Activated CD8-positive, alpha-beta T cell treated with anti-CD3 and anti-CD28 coated beads for 36 hours (primary cell): ENCODE measurements around the gene RAB8B. TPM values are rescaled to one million over a fixed set of nuclear protein-coding genes. Genes with fewer than 3 reads are reported as not detected.

Experiments used
- ATAC-seq: fragments of 200-7000 bp; cut with Tn5 transposase; one replicate; pipeline ENCODE4 v1.10.0; 2021; ENCODE audit warnings: mild to moderate bottlenecking, moderate library complexity
- CTCF ChIA-PET: fragments of 350-600 bp; sonication (Branson Sonifier 250); formaldehyde crosslinking; loops from one replicate; lab custom pipeline; 2021; ENCODE audit warnings: antibody characterized with exemption; lab: Charles Lee
- POLR2A ChIA-PET: fragments of 350-600 bp; sonication (Branson Sonifier 250); formaldehyde crosslinking; loops from one replicate; lab custom pipeline; 2021; ENCODE audit warnings: antibody characterized with exemption; lab: Charles Lee
- DNase-seq: peaks from one replicate; pipeline ENCODE4 v3.0.0-alpha.2; 2020
- H3K27ac Mint-ChIP-seq: one replicate; pipeline ENCODE4 v1.8.0; 2021; ENCODE audit warnings: mild to moderate bottlenecking, mixed read lengths
- H3K27me3 Mint-ChIP-seq: one replicate; pipeline ENCODE4 v1.8.0; 2021; ENCODE audit warnings: mixed read lengths
- H3K36me3 Mint-ChIP-seq: one replicate; pipeline ENCODE4 v1.8.0; 2021; ENCODE audit warnings: low read depth, mixed read lengths
- H3K4me1 Mint-ChIP-seq: one replicate; pipeline ENCODE4 v1.8.0; 2021; ENCODE audit warnings: low read depth, mixed read lengths
- H3K4me3 Mint-ChIP-seq: one replicate; pipeline ENCODE4 v1.8.0; 2021; ENCODE audit warnings: mild to moderate bottlenecking, moderate library complexity, mixed read lengths
- H3K9me3 Mint-ChIP-seq: one replicate; pipeline ENCODE4 v1.8.0; 2021; ENCODE audit warnings: mixed read lengths
- intact Hi-C: fragments of 100-400 bp; cut with micrococcal nuclease; formaldehyde crosslinking; loops from one replicate; pipeline ENCODE4 v1.10.0; 2022
- total RNA-seq, 2 experiments: library from RNA; stranded (reverse); gene quantifications; one replicate each; pipeline ENCODE4 v1.2.3, GENCODE V29; 2021
- TF ChIP-seq, protein P1 (sequence below): fragments of 200-600 bp; IDR thresholded peaks from one replicate; pipeline ENCODE4 v1.8.0; 2022; ENCODE audit warnings: antibody characterized with exemption, mild to moderate bottlenecking

Gene RAB8B
- total RNA-seq, 2 experiments from 2014 or later = 252 to 261 TPM

DNA sequence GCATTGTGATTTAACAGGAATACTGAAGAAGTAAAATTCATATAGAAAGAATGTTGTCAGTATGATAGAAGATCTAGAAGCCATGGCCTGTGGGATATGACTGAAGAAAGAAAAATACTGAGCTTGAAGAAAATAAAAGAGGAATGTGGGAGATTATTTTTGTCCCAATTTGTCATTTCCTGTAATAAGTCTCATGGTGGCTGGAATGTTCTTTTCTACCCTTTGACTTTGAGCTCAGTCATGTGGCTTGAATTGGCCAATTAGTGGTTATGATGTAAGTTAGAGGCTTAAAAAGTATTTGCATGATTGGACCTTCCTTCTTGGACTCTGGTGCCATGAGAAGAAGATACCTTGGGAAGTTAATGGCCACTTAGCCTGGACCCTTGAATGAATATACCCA lies 102.1 kb downstream of the RAB8B start:
- no peak for ATAC-seq
- peaks cover 4% of the 10 kb centered on the region for H3K36me3 Mint-ChIP-seq
- no peaks in the 10 kb centered on the region for H3K27me3 Mint-ChIP-seq
- no peaks in the 10 kb centered on the region for H3K9me3 Mint-ChIP-seq
- H3K27ac Mint-ChIP-seq = no peak overlapping the region
- H3K4me1 Mint-ChIP-seq = peaks cover 18% of the 10 kb centered on the region
- DNase-seq = no peak
- ChIA-PET CTCF (interaction anchor here (0.9 to 5.4 kb wide), 12 partner anchors 8 to 244 kb away, joined by 3 to 49 read pairs (median 5); no protein-coding TSS in a partner anchor), POLR2A (interaction anchor here (0.7 kb wide), 1 partner anchor 9 kb away, joined by 3 read pairs; no protein-coding TSS in a partner anchor)
- intact Hi-C loops = no loop called here
- H3K4me3 Mint-ChIP-seq = no peak overlapping the region
- TF ChIP-seq, protein P1, sequence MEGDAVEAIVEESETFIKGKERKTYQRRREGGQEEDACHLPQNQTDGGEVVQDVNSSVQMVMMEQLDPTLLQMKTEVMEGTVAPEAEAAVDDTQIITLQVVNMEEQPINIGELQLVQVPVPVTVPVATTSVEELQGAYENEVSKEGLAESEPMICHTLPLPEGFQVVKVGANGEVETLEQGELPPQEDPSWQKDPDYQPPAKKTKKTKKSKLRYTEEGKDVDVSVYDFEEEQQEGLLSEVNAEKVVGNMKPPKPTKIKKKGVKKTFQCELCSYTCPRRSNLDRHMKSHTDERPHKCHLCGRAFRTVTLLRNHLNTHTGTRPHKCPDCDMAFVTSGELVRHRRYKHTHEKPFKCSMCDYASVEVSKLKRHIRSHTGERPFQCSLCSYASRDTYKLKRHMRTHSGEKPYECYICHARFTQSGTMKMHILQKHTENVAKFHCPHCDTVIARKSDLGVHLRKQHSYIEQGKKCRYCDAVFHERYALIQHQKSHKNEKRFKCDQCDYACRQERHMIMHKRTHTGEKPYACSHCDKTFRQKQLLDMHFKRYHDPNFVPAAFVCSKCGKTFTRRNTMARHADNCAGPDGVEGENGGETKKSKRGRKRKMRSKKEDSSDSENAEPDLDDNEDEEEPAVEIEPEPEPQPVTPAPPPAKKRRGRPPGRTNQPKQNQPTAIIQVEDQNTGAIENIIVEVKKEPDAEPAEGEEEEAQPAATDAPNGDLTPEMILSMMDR = no peak

DNA sequence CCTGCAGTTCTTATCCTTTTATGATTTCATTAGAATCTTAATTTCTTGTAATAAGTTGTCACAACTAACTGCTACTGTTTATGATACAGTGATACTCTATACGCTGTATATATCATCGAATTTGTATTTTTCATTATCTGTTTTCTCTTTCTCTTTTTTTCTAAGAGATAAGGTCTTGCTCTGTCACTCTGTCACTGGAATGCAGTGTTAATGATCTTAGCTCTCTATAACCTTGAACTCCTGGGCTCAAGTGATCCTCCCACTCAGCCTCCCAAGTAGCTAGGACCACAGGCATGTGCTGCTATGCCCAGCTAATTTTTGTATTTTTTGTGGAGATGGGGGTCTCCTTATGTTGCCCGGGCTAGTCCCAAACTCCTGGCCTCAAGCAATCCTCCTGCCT lies 102.8 kb downstream of the RAB8B start:
- TF ChIP-seq, protein P1 = no peak
- no peak for ATAC-seq
- ChIA-PET CTCF (interaction anchor here (0.9 to 5.4 kb wide), 9 partner anchors 8 to 245 kb away, joined by 3 to 49 read pairs (median 6); no protein-coding TSS in a partner anchor), POLR2A (no interaction called here)
- Mint-ChIP-seq H3K4me1 (peaks cover 18% of the 10 kb centered on the region), H3K36me3 (peaks cover 4% of the 10 kb centered on the region), H3K4me3 (no peak overlapping the region), H3K27me3 (no peaks in the 10 kb centered on the region), H3K27ac (no peak overlapping the region), H3K9me3 (no peaks in the 10 kb centered on the region)
- intact Hi-C loops = no loop called here
- DNase-seq = no peak

DNA sequence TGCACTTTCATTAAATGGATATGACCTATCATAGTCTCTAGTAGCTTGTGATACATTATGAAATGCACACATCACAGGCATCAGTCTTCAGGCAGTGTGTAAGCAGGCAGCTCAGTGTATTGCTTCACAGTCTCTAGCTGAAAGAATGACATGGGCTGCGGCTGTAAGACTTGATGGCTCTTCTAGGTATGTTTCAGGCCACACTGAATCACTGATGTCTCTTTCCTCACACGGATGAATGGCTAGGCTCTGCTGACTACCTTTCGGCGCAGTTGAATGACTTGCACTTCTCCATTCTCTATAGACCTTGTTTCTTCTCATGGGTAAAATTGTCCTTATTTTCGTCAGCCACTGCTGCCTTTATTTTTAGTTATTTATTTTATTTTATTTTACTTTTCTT lies 103.4 kb downstream of the RAB8B start:
- no peak for ATAC-seq
- Mint-ChIP-seq H3K4me1 (peaks cover 18% of the 10 kb centered on the region), H3K4me3 (no peak overlapping the region), H3K27me3 (no peaks in the 10 kb centered on the region), H3K27ac (no peak overlapping the region), H3K9me3 (no peaks in the 10 kb centered on the region), H3K36me3 (peaks cover 3% of the 10 kb centered on the region)
- TF ChIP-seq, protein P1 = no peak
- ChIA-PET CTCF (interaction anchor here (0.9 to 5.4 kb wide), 5 partner anchors 9 to 174 kb away, joined by 3 to 49 read pairs (median 6); no protein-coding TSS in a partner anchor), POLR2A (no interaction called here)
- no peak for DNase-seq
- intact Hi-C loops = no loop called here

DNA sequence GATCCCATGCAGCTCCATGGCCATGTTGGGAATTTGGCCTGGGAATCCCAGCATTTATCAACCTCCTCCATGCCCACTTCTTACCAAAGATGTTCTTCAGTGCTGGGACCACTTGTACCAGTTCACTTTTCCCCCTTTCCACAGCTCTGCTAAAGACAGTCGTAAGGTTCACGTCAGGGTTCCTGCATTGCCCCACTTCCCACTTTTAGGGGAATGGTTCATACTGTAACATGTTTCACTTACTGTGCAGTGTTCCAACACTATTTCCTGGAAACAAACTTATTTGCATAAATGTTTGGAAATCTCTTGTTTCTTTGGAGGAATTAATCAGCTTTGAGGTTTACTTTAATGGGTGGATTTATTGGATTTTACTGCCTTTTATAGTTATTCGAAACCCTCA lies 105.0 kb downstream of the RAB8B start:
- peaks cover 13% of the 10 kb centered on the region for H3K4me1 Mint-ChIP-seq
- CTCF ChIA-PET = interaction anchor here (0.6 to 1.5 kb wide), 6 partner anchors 34 to 246 kb away, joined by 3 to 6 read pairs (median 4); no protein-coding TSS in a partner anchor
- H3K9me3 Mint-ChIP-seq = no peaks in the 10 kb centered on the region
- H3K36me3 Mint-ChIP-seq = peaks cover 3% of the 10 kb centered on the region
- intact Hi-C loops = no loop called here
- no peak overlapping the region for H3K27ac Mint-ChIP-seq
- POLR2A ChIA-PET = interaction anchor here (0.5 to 1.8 kb wide), 2 partner anchors 10 to 402 kb away, joined by 3 to 6 read pairs; no protein-coding TSS in a partner anchor
- TF ChIP-seq, protein P1 = no peak
- ATAC-seq = no peak
- no peak for DNase-seq
- no peak overlapping the region for H3K4me3 Mint-ChIP-seq
- no peaks in the 10 kb centered on the region for H3K27me3 Mint-ChIP-seq

DNA sequence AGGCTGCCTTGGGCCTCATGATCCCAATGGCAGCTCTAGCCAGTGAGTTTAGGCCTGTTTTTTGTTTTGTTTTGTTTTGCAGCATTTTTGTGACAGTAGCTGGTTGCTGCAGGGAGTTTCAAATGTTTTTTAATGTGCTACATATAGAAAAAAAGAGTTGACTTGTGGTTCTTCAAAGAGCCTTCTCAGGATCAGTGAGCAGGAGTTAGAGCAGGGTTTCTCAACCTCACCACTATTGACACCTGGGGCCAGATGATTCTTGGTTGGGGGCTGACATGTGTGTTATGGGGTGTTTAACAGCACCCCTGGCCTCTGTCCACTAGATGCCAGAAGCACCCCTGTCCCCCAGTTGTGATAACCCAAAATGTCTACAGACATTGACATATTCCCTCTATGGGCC lies 105.9 kb downstream of the RAB8B start:
- Mint-ChIP-seq H3K27ac (no peak overlapping the region), H3K27me3 (no peaks in the 10 kb centered on the region), H3K4me1 (peaks cover 13% of the 10 kb centered on the region), H3K9me3 (no peaks in the 10 kb centered on the region), H3K36me3 (peaks cover 3% of the 10 kb centered on the region), H3K4me3 (no peak overlapping the region)
- intact Hi-C loops = no loop called here
- POLR2A ChIA-PET = interaction anchor here (1.8 kb wide), 1 partner anchor 11 kb away, joined by 6 read pairs; no protein-coding TSS in a partner anchor
- DNase-seq (no peak), ATAC-seq (no peak)
- TF ChIP-seq, protein P1 = no peak
- CTCF ChIA-PET = interaction anchor here (1.2 to 2.3 kb wide), 3 partner anchors 35 to 248 kb away, joined by 4 to 5 read pairs (median 4); no protein-coding TSS in a partner anchor
